ENCODE measurements around the gene HES3.

DNA sequence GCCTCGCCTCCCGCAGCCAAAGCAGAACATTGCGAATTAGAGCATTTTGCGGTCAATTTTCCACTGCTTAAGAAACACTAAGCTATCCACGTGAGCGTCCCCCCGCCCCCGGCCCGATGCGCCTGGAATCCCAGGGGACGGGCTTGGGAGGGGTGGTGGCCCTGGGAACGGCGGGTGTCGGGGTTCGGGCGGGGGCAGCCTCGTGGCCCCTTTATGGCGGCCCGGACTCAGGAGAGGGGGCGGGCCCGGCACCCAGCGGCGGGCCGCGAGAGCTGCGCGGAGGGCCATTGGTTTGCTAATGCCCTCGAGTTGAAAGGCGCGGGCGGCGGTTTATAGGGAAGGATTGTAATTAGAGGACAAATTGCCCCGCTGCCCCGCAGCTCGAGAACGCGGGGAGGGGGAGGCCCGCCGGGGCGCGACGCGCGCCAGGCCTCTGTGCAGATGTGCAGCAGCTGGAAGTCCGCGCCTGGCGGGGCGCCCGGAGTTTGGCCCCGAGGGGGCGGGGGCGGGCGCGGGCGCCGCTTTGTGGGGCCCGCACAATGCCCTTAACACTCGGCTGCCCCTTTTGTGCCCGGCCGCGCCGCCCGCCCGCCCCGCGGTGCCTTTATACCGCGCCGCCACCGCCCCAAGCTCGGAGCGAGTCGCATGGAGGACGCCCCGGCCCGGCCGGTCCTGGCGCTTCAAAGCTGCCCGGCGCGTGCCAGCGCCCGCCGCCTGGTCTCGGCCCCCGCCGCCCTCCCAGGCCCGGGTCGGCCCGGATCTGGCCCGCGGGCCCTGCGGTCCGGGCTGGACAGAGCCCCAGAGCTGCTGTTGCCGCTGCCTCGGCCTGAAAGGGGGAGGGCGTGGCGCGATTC lies 1.9 kb upstream of the HES3 start:
- TF ChIP-seq, protein P1, sequence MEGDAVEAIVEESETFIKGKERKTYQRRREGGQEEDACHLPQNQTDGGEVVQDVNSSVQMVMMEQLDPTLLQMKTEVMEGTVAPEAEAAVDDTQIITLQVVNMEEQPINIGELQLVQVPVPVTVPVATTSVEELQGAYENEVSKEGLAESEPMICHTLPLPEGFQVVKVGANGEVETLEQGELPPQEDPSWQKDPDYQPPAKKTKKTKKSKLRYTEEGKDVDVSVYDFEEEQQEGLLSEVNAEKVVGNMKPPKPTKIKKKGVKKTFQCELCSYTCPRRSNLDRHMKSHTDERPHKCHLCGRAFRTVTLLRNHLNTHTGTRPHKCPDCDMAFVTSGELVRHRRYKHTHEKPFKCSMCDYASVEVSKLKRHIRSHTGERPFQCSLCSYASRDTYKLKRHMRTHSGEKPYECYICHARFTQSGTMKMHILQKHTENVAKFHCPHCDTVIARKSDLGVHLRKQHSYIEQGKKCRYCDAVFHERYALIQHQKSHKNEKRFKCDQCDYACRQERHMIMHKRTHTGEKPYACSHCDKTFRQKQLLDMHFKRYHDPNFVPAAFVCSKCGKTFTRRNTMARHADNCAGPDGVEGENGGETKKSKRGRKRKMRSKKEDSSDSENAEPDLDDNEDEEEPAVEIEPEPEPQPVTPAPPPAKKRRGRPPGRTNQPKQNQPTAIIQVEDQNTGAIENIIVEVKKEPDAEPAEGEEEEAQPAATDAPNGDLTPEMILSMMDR (IDR thresholded peaks at IDR 0.05) = no peak
- TF ChIP-seq EZH2 (IDR thresholded peaks at IDR 0.05; ENCODE audit: borderline replicate concordance, insufficient read depth, low read depth, low read length, poor library complexity, severe bottlenecking) = peak; percentile 89
